Left ventricle myocardium superior (tissue), 1 donor: Measurements from ENCODE around the gene FRMD1. TPM values are rescaled to one million over a fixed set of nuclear protein-coding genes. Genes with fewer than 3 reads are reported as not detected.
A peak's percentile ranks its signal among the peaks of the same experiment; 100 is the strongest.

Source experiments
- ATAC-seq: fragments of 200-7000 bp; cut with Tn5 transposase; one replicate; pipeline ENCODE4 v1.9.1; 2020; ENCODE audit warnings: mild to moderate bottlenecking, moderate library complexity
- DNase-seq: peaks from one replicate; pipeline ENCODE4 v3.0.0-alpha.2; 2020
- intact Hi-C: fragments of 100-400 bp; cut with micrococcal nuclease; formaldehyde crosslinking; loops from one replicate; pipeline ENCODE4 v1.11.0; 2022
- total RNA-seq: library from RNA; stranded (reverse); fragmentation: NEBNext Ultra II Directional; extraction: Animal tissue kit (Norgen Biotek cat#: 25700); gene quantifications from one replicate; pipeline ENCODE4 v1.2.1, GENCODE V29; 2021
- donor health status: DM: no; HTN: yes; CAD: no; lungs with severe emphysema.

Gene FRMD1
- total RNA-seq, 1 donor from 2014 or later = 0.45 TPM

- no peak for ATAC-seq
- intact Hi-C loops = no loop called here
- DNase-seq = peak; percentile 33
Measured at GRCh38 chr6:168050225-168050880, 28.7 kb downstream of the FRMD1 start.

GRCh38 chr6:168049706-168050224 is 29.2 kb downstream of the FRMD1 start:
- DNase-seq (peak; percentile 26), ATAC-seq (no peak)
- intact Hi-C loops = no loop called here

- DNase-seq (peak; percentile 28), ATAC-seq (no peak)
- intact Hi-C loops = no loop called here
Measured at GRCh38 chr6:168049277-168049676, 29.7 kb downstream of the FRMD1 start.

- ATAC-seq (no peak), DNase-seq (peak; percentile 14)
- intact Hi-C loops = no loop called here
Measured at GRCh38 chr6:168048724-168049025, 30.3 kb downstream of the FRMD1 start.

- ATAC-seq = no peak
- intact Hi-C loops = no loop called here
- DNase-seq = no peak
Measured at GRCh38 chr6:168047841-168048723, 30.9 kb downstream of the FRMD1 start.

- DNase-seq = no peak
- no peak for ATAC-seq
- intact Hi-C loops = no loop called here
Measured at GRCh38 chr6:168046696-168047095, 32.3 kb downstream of the FRMD1 start.

GRCh38 chr6:168045706-168046620 is 33.0 kb downstream of the FRMD1 start:
- intact Hi-C loops = no loop called here
- DNase-seq = no peak
- ATAC-seq = peak; percentile 31

GRCh38 chr6:168045141-168045691 is 33.8 kb downstream of the FRMD1 start:
- DNase-seq (no peak), ATAC-seq (peak; percentile 54)
- intact Hi-C loops = no loop called here

GRCh38 chr6:168044521-168045130 is 34.4 kb downstream of the FRMD1 start:
- intact Hi-C loops = no loop called here
- ATAC-seq (no peak), DNase-seq (no peak)

GRCh38 chr6:168043848-168044415 is 35.1 kb downstream of the FRMD1 start:
- DNase-seq (no peak), ATAC-seq (no peak)
- intact Hi-C loops = no loop called here

GRCh38 chr6:168043193-168043847 is 35.7 kb downstream of the FRMD1 start:
- intact Hi-C loops = no loop called here
- ATAC-seq (no peak), DNase-seq (no peak)

GRCh38 chr6:168042426-168043192 is 36.4 kb downstream of the FRMD1 start:
- ATAC-seq = no peak
- intact Hi-C loops = no loop called here
- DNase-seq = no peak

GRCh38 chr6:168041928-168042327 is 37.1 kb downstream of the FRMD1 start:
- intact Hi-C loops = no loop called here
- DNase-seq (no peak), ATAC-seq (no peak)

- DNase-seq (no peak), ATAC-seq (no peak)
- intact Hi-C loops = no loop called here
Measured at GRCh38 chr6:168040856-168041496, 38.0 kb downstream of the FRMD1 start.

- DNase-seq (no peak), ATAC-seq (no peak)
- intact Hi-C loops = no loop called here
Measured at GRCh38 chr6:168039849-168040248, 39.2 kb downstream of the FRMD1 start.

- DNase-seq = no peak
- no peak for ATAC-seq
- intact Hi-C loops = no loop called here
Measured at GRCh38 chr6:168039301-168039700, 39.7 kb downstream of the FRMD1 start.

GRCh38 chr6:168038576-168039140 is 40.4 kb downstream of the FRMD1 start:
- no peak for DNase-seq
- no peak for ATAC-seq
- intact Hi-C loops = no loop called here
